ENCODE results near the gene RASD2.

GRCh38 chr22:35505399-35506258 lies 35.0 kb upstream of the RASD2 start:
- TF ChIP-seq POLR2A (IDR thresholded peaks at IDR 0.05; ENCODE audit: low read depth, low read length), result no peak
- TF ChIP-seq TAF1 (IDR thresholded peaks at IDR 0.05; ENCODE audit: borderline replicate concordance, low read depth, low read length), result no peak
- no peak for TF ChIP-seq POLR2AphosphoS5 (IDR thresholded peaks at IDR 0.05; ENCODE audit: low read depth, low read length)
